DMS153 (cell line): ENCODE data around the gene C5orf63.
A peak's percentile ranks its signal among the peaks of the same experiment; 100 is the strongest.
"Not testable (repeated sequence)": the region's sequence is repeated elsewhere in the genome, so short reads cannot be mapped to it uniquely, and the experiment has no call there.

Experiments used
- DNase-seq: peaks from one replicate; lab custom pipeline; 2025; lab: John Stamatoyannopoulos, UW

The C5orf63 gene

GRCh38 chr5:127072861-127073846, at the start of gene C5orf63:
Gene C5orf63, minus strand, starts transcription at chr5:127073502. Its CDS starts 14,507 bp downstream, at chr5:127058995.
- DNase-seq: peak; percentile 17

- no peak for DNase-seq
Observed at GRCh38 chr5:127112347-127112864, 39.1 kb upstream of the C5orf63 start.

GRCh38 chr5:127111112-127111511, 37.8 kb upstream of the C5orf63 start:
- no peak for DNase-seq

GRCh38 chr5:127108624-127109260, 35.4 kb upstream of the C5orf63 start:
- not testable (repeated sequence) for DNase-seq

- DNase-seq: no peak
Observed at GRCh38 chr5:127101935-127102334, 28.6 kb upstream of the C5orf63 start.

- no peak for DNase-seq
Observed at GRCh38 chr5:127101533-127101932, 28.2 kb upstream of the C5orf63 start.

- DNase-seq: no peak
Observed at GRCh38 chr5:127098241-127098640, 24.9 kb upstream of the C5orf63 start.

GRCh38 chr5:127097278-127097677, 24.0 kb upstream of the C5orf63 start:
- DNase-seq: no peak

GRCh38 chr5:127096328-127096993, 23.2 kb upstream of the C5orf63 start:
- no peak for DNase-seq

GRCh38 chr5:127094161-127094814, 21.0 kb upstream of the C5orf63 start:
- no peak for DNase-seq

GRCh38 chr5:127092690-127093089, 19.4 kb upstream of the C5orf63 start:
- no peak for DNase-seq

GRCh38 chr5:127089191-127089590, 15.9 kb upstream of the C5orf63 start:
- DNase-seq: no peak

- DNase-seq: no peak
Observed at GRCh38 chr5:127088251-127088650, 14.9 kb upstream of the C5orf63 start.

GRCh38 chr5:127086589-127086988, 13.3 kb upstream of the C5orf63 start:
- no peak for DNase-seq

GRCh38 chr5:127085796-127086195, 12.5 kb upstream of the C5orf63 start:
- no peak for DNase-seq

- DNase-seq: no peak
Observed at GRCh38 chr5:127085371-127085770, 12.1 kb upstream of the C5orf63 start.

- no peak for DNase-seq
Observed at GRCh38 chr5:127084656-127085055, 11.4 kb upstream of the C5orf63 start.

- DNase-seq: no peak
Observed at GRCh38 chr5:127083711-127084110, 10.4 kb upstream of the C5orf63 start.

- no peak for DNase-seq
Observed at GRCh38 chr5:127079994-127080491, 6.7 kb upstream of the C5orf63 start.

GRCh38 chr5:127077366-127077765, 4.1 kb upstream of the C5orf63 start:
- DNase-seq: no peak

- no peak for DNase-seq
Observed at GRCh38 chr5:127076315-127077129, 3.2 kb upstream of the C5orf63 start.
